Left lung (tissue), 10 donors: ENCODE measurements around the gene AMPD3. TPM values are rescaled to one million over a fixed set of nuclear protein-coding genes. Genes with fewer than 3 reads are reported as not detected.

Source experiments
- ATAC-seq: fragments of 200-7000 bp; cut with Tn5 transposase; one replicate; pipeline ENCODE4 v1.9.1; 2020; ENCODE audit warnings: moderate library complexity
- DNase-seq, 4 donors: peaks; one replicate each; pipeline ENCODE4 v3.0.0-alpha.2; 2013 to 2020
- H3K27ac ChIP-seq, 2 donors: fragments of 200-600 bp; sonication (generic) in 1 of 2; one replicate each; pipeline versions ENCODE4 v1.5.0 to v1.8.0; 2020 to 2021
- H3K27me3 ChIP-seq, 2 donors: fragments of 200-600 bp; sonication (generic) in 1 of 2; one replicate each; pipeline versions ENCODE4 v1.5.0 to v1.8.0; 2020 to 2021
- H3K36me3 ChIP-seq, 2 donors: fragments of 200-600 bp; sonication (generic) in 1 of 2; one replicate each; pipeline versions ENCODE4 v1.5.0 to v1.8.0; 2020 to 2021
- H3K4me1 ChIP-seq, 2 donors: fragments of 200-600 bp; one replicate each; pipeline ENCODE4 v1.8.0; 2021
- H3K4me3 ChIP-seq, 2 donors: fragments of 200-600 bp; sonication (generic) in 1 of 2; one replicate each; pipeline versions ENCODE4 v1.5.0 to v1.8.0; 2020 to 2021; ENCODE audit warnings: mild to moderate bottlenecking in 1 of 2
- H3K9me3 ChIP-seq, 2 donors: fragments of 200-600 bp; sonication (generic) in 1 of 2; one replicate each; pipeline versions ENCODE4 v1.5.0 to v1.8.0; 2020 to 2021
- intact Hi-C, 2 donors: fragments of 100-400 bp; cut with DNase I; formaldehyde crosslinking; loops; one replicate each; pipeline versions ENCODE4 v1.11.2 to v1.14.2; 2022
- polyA plus RNA-seq, 6 donors: library from polyadenylated mRNA; unstranded; fragments of 120-200 nt; gene quantifications; one replicate each; pipeline ENCODE4 v1.2.1, GENCODE V29; 2013; ENCODE audit not compliant: insufficient read length in 6 of 6
- total RNA-seq, 2 donors: library from RNA; stranded (reverse); fragmentation: NEBNext Ultra II Directional; extraction: Animal tissue kit (Norgen Biotek cat#: 25700); gene quantifications; one replicate each; pipeline ENCODE4 v1.2.1, GENCODE V29; 2021
- TF ChIP-seq, protein P1 (sequence below), 2 donors: fragments of 200-600 bp; sonication (generic) in 1 of 2; IDR thresholded peaks; one replicate each; pipeline versions ENCODE4 v1.5.0 to v1.8.0; 2021; ENCODE audit warnings: antibody characterized with exemption in 2 of 2
- donor health status: DM: no; HTN: yes; CAD: no.
- donor health status: DM: no; HTN: no; CAD: no.

AMPD3 gene
- total and polyA plus RNA-seq, 8 donors: 6.6 to 28.8 (median 8.1) TPM

DNA sequence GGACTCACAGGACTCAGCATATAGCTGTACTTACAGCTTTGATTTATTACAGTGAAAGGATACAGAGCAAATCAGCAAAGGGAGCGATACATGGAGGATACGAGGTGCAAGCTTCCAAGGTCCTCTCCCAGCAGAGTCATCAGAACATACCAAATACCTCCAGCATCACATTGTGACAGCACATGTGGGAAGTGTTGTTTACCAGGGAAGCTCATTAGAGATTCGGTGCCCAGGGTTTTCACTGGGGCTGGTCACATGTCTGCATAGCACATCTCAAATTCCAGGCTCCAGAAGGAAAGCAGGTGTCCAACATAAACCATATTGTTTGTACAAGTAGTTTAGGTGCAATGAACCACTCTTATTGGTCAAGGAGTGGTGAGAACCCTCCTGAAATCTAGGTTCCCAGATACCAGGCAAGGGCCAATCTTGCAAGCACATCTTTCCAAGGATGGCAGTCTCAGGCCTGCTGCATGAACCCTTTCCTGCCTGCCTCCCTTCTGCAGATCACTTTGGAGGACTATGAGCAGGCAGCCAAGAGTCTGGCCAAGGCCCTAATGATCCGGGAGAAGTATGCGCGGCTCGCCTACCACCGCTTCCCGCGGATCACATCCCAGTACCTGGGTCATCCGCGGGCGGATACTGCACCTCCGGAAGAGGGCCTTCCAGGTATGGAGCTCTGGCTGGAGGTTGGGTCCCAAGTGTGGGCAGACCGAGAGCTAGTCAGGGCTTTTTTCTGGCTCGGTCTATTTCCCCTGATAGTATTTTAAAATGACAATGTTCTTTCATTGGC lies 26.7 kb downstream of the AMPD3 start:
- ATAC-seq (no peak), DNase-seq (no peak)
- Histone ChIP-seq H3K4me3 (no peak overlapping the region), H3K36me3 (peaks cover 0 to 91% of the 10 kb centered on the region in 2 donors), H3K27ac (no peak overlapping the region), H3K4me1 (no peaks in the 10 kb centered on the region), H3K9me3 (no peaks in the 10 kb centered on the region), H3K27me3 (no peaks in the 10 kb centered on the region)
- intact Hi-C loops: no loop called here
- TF ChIP-seq, protein P1, sequence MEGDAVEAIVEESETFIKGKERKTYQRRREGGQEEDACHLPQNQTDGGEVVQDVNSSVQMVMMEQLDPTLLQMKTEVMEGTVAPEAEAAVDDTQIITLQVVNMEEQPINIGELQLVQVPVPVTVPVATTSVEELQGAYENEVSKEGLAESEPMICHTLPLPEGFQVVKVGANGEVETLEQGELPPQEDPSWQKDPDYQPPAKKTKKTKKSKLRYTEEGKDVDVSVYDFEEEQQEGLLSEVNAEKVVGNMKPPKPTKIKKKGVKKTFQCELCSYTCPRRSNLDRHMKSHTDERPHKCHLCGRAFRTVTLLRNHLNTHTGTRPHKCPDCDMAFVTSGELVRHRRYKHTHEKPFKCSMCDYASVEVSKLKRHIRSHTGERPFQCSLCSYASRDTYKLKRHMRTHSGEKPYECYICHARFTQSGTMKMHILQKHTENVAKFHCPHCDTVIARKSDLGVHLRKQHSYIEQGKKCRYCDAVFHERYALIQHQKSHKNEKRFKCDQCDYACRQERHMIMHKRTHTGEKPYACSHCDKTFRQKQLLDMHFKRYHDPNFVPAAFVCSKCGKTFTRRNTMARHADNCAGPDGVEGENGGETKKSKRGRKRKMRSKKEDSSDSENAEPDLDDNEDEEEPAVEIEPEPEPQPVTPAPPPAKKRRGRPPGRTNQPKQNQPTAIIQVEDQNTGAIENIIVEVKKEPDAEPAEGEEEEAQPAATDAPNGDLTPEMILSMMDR (IDR thresholded peaks at IDR 0.05): no peak

DNA sequence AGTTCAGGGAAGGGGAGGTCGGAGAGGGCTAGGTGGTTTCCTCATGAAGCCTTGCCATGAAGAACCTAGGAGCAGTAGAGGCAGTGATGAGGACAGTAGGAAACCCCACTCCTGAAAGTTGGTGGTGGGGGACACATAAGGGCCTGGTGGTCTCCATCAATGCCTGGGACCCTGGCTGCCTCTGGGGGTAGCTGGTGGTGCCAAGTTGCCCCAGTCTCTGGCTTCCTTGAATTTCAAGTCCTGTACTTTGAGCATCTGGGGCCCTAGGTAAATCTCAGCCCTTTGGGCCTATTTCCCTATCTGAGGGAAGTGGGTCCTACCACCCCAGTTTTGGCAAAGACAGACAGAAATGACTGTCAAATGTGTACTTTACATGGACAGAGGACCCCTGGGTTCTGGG lies 28.1 kb downstream of the AMPD3 start:
- no peak for DNase-seq
- Histone ChIP-seq H3K27me3 (no peaks in the 10 kb centered on the region), H3K4me3 (no peak overlapping the region), H3K9me3 (no peaks in the 10 kb centered on the region), H3K27ac (no peak overlapping the region), H3K4me1 (peaks cover 0 to 3% of the 10 kb centered on the region in 2 donors), H3K36me3 (peaks cover 0 to 94% of the 10 kb centered on the region in 2 donors)
- intact Hi-C loops: no loop called here
- TF ChIP-seq, protein P1 (IDR thresholded peaks at IDR 0.05): no peak
- ATAC-seq: no peak

DNA sequence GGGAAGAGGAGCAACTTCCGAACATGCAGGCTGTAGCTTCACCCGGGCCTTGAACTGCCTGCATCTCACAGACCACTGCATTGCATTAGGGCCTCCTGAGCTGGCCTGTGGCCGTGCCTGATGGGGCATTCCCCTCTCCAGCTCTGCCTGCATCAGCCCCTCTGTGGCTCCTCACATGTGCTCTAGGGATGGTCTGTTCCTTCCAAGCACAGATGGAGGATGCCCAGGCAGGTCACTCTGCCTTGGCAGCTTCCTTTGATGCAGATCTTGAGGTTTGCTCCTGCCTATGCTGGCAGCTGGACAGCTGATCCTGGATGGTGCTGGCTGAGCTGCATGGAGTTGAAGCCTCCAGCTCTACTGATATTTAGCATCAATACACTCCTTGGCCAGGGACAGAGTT lies 28.5 kb downstream of the AMPD3 start:
- Histone ChIP-seq H3K27me3 (no peaks in the 10 kb centered on the region), H3K36me3 (peaks cover 0 to 94% of the 10 kb centered on the region in 2 donors), H3K9me3 (no peaks in the 10 kb centered on the region), H3K4me1 (peaks cover 0 to 8% of the 10 kb centered on the region in 2 donors), H3K4me3 (no peak overlapping the region), H3K27ac (no peak overlapping the region)
- TF ChIP-seq, protein P1 (IDR thresholded peaks at IDR 0.05): no peak
- ATAC-seq (no peak), DNase-seq (no peak)
- intact Hi-C loops: no loop called here

DNA sequence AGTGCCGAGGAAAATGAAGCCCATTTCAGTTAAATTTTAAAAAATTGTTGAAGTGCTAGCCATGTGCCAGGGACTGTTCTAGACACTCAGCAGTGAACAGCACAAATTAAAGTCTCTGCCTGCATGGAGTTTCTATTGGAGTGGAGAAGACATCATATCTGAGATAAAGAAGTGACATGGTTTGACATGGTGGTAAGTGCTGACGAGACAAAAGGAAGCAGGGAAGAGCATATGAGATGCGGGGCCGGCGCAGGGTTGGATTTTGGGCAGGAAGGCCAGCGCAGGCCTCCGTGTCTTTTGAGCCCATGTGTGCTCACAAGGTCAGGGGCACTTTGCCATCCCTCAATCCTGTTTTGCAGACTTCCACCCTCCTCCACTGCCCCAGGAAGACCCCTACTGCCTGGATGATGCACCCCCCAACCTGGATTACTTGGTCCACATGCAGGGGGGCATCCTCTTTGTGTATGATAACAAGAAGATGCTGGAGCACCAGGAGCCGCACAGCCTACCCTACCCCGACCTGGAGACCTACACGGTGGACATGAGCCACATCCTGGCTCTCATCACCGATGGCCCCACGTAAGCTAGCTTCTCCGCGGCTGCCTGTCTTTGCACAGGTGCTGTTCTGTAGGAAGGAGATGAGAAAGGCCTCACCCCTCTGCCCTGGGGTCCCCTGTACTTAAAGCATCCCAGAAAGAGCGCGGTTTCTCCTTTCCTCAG lies 29.6 kb downstream of the AMPD3 start:
- peaks cover 0 to 18% of the 10 kb centered on the region in 2 donors for H3K4me1 ChIP-seq
- no peak for DNase-seq
- no peak overlapping the region for H3K4me3 ChIP-seq
- H3K27ac ChIP-seq: no peak overlapping the region
- peaks cover 0 to 95% of the 10 kb centered on the region in 2 donors for H3K36me3 ChIP-seq
- TF ChIP-seq, protein P1 (IDR thresholded peaks at IDR 0.05): no peak
- ATAC-seq: no peak
- H3K27me3 ChIP-seq: no peaks in the 10 kb centered on the region
- intact Hi-C loops: no loop called here
- no peaks in the 10 kb centered on the region for H3K9me3 ChIP-seq

DNA sequence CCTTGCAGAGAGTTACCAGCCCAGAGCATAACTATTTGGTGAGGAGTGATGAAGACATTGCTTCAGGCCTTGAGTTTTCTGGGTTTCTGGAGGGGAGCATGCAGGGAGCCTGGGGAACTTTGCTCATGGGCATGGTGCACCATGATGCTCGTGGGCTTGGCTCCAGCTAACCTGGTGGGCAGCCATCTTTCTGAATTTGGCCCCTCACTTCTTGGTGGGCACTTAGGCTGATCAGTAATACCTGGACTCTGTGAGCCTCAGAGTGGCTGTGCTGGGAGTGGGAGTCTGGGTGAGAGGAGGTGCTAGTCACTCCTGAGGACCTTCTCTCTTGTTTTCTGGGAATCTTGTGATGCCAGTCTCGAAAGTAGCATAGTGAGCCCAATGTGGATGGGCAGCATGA lies 30.6 kb downstream of the AMPD3 start:
- DNase-seq (no peak), ATAC-seq (no peak)
- intact Hi-C loops: no loop called here
- Histone ChIP-seq H3K4me1 (peaks cover under 1 to 28% of the 10 kb centered on the region in 2 donors), H3K27me3 (no peaks in the 10 kb centered on the region), H3K4me3 (no peak overlapping the region), H3K36me3 (peaks cover 0 to 88% of the 10 kb centered on the region in 2 donors), H3K9me3 (no peaks in the 10 kb centered on the region), H3K27ac (no peak overlapping the region)
- TF ChIP-seq, protein P1 (IDR thresholded peaks at IDR 0.05): no peak
